ENCODE results near the gene CNDP1.

The CNDP1 gene

DNA sequence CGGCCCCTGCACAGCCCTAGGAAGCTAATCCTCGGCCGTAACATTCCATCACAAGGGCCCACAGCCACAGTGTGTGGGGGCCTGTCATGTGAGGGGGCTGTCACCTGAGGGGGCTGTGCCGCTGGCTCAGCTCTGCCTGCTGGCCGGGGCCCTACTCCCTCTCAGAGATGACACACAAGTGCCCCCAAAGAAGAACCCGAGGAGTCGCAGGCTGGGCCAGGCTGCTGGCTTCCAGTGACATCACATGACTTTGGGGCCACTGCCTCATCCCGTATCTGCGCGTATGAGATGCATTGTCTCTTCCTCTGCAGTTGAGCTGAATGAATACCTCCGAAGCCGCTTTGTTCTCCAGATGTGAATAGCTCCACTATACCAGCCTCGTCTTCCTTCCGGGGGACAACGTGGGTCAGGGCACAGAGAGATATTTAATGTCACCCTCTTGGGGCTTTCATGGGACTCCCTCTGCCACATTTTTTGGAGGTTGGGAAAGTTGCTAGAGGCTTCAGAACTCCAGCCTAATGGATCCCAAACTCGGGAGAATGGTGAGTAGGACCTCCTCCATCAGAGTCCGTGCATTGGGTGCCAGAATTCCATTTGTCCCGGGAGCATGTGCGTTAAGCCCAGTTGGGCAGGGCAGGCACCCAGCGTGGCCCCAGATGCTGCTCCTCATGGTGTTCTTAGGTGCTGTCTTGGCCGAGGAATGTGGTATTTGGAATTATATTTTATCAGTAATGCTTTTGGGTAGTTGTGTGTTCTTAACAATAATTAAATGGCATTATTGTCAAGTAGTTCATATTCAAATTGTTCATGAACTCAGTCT, at the start of gene CNDP1:
Gene CNDP1 (plus strand): TSS at position 351 of the 820 bp plus-strand sequence. CDS start 168 bp downstream, at position 519.
- no peak within 1 kb of the TSS for H3K4me3 ChIP-seq (replicated peaks; ENCODE audit: low read depth, low read length)
- DNase-seq (ENCODE audit: low read depth): no peak
- no peak for TF ChIP-seq CTCF (IDR thresholded peaks at IDR 0.05; ENCODE audit: low read length, missing control alignments)

- H3K4me3 ChIP-seq (replicated peaks; ENCODE audit: low read depth, low read length): no peak overlapping the region
- TF ChIP-seq CTCF (IDR thresholded peaks at IDR 0.05; ENCODE audit: low read length, missing control alignments): no peak
- DNase-seq (ENCODE audit: low read depth): no peak
Observed at GRCh38 chr18:74486119-74486849, 48.0 kb upstream of the CNDP1 start.

DNA sequence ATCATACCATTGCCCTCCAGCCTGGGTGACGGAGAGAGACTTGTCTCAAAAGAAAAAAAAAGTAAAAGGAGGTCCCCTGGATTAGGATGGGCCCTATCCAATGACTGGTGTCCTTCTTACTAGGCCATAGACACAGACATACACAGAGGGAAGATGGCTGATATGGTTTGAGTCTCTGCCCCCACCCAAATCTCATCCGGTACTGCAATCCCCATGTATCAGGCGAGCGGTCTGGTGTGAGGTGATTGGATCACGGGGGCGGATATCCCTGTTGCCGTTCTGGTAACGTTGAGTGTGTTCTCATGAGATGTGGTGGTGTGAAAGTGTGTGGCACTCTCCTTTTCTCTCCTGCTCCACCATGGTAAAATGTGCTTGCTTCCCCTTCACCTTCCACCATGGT, 45.9 kb upstream of the CNDP1 start:
- TF ChIP-seq CTCF (IDR thresholded peaks at IDR 0.05; ENCODE audit: low read length, missing control alignments): no peak
- no peak for DNase-seq (ENCODE audit: low read depth)
- H3K4me3 ChIP-seq (replicated peaks; ENCODE audit: low read depth, low read length): no peak overlapping the region

- no peak overlapping the region for H3K4me3 ChIP-seq (replicated peaks; ENCODE audit: low read depth, low read length)
- no peak for TF ChIP-seq CTCF (IDR thresholded peaks at IDR 0.05; ENCODE audit: low read length, missing control alignments)
- no peak for DNase-seq (ENCODE audit: low read depth)
Observed at GRCh38 chr18:74488864-74489263, 45.4 kb upstream of the CNDP1 start.

GRCh38 chr18:74489676-74490075, 44.6 kb upstream of the CNDP1 start:
- DNase-seq (ENCODE audit: low read depth): peak; percentile 27
- H3K4me3 ChIP-seq (replicated peaks; ENCODE audit: low read depth, low read length): no peak overlapping the region

DNA sequence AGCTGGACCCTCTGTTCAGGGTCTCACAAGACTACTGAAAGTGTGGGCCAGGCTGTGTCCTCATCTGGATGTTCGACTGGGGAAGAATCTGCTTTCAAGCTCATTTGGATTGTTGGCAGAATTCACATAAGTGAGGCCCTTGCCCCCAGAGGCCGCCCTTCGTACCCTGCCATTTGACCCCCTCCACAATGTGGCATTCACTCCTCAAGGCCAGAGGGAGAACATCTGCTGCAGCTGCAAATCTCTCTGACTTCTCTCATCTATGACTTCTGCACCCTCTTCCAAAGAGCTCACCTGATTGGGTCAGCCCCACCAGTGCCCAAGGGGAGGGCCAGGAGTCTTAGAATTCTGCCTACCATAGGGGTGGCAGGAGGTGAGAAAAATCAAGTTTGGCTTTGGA, 42.0 kb upstream of the CNDP1 start:
- no peak overlapping the region for H3K4me3 ChIP-seq (replicated peaks; ENCODE audit: low read depth, low read length)
- DNase-seq (ENCODE audit: low read depth): no peak
- no peak for TF ChIP-seq CTCF (IDR thresholded peaks at IDR 0.05; ENCODE audit: low read length, missing control alignments)

More at GRCh38 chr18:74489676-74490075, 44.6 kb upstream of the CNDP1 start:
- TF ChIP-seq CTCF (IDR thresholded peaks at IDR 0.05; ENCODE audit: low read length, missing control alignments): no peak
